Gastroesophageal sphincter (tissue), 3 donors: Measurements from ENCODE around the gene NAGLU.

Experiments used
- POLR2A ChIP-seq, 2 donors: fragments of 450-650 bp; IDR thresholded peaks; one replicate each; pipeline ENCODE4 v1.6.1; 2017; ENCODE audit warnings: antibody characterized with exemption in 2 of 2, mild to moderate bottlenecking in 2 of 2, moderate library complexity in 1 of 2
- POLR2AphosphoS5 ChIP-seq: sonication (generic); formaldehyde crosslinking; IDR thresholded peaks from one replicate; pipeline ENCODE4 v1.6.1; 2017; ENCODE audit warnings: antibody characterized with exemption
- TF ChIP-seq, protein P1 (sequence below), 4 experiments: fragments of 200-600 bp in 2 of 4; fragments of 450-650 bp in 2 of 4; sonication (generic) in 1 of 4; IDR thresholded peaks; one replicate each; pipeline ENCODE4 v1.5.1; 2017 to 2019; ENCODE audit warnings: antibody characterized with exemption in 4 of 4, mild to moderate bottlenecking in 2 of 4, moderate library complexity in 2 of 4

DNA sequence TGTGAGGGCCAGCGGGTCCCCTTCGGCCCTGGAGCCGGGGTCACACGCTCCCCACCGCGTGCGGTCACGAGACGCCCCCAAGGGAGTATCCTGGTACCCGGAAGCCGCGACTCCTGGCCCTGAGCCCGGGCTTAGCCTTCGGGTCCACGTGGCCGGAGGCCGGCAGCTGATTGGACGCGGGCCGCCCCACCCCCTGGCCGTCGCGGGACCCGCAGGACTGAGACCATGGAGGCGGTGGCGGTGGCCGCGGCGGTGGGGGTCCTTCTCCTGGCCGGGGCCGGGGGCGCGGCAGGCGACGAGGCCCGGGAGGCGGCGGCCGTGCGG lies at the start of gene NAGLU:
- TF ChIP-seq, protein P1, sequence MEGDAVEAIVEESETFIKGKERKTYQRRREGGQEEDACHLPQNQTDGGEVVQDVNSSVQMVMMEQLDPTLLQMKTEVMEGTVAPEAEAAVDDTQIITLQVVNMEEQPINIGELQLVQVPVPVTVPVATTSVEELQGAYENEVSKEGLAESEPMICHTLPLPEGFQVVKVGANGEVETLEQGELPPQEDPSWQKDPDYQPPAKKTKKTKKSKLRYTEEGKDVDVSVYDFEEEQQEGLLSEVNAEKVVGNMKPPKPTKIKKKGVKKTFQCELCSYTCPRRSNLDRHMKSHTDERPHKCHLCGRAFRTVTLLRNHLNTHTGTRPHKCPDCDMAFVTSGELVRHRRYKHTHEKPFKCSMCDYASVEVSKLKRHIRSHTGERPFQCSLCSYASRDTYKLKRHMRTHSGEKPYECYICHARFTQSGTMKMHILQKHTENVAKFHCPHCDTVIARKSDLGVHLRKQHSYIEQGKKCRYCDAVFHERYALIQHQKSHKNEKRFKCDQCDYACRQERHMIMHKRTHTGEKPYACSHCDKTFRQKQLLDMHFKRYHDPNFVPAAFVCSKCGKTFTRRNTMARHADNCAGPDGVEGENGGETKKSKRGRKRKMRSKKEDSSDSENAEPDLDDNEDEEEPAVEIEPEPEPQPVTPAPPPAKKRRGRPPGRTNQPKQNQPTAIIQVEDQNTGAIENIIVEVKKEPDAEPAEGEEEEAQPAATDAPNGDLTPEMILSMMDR (IDR thresholded peaks at IDR 0.05) = peak in 1 of 4 experiments; percentile 2
- peak in 1 of 2 donors; percentile 56 for TF ChIP-seq POLR2A (IDR thresholded peaks at IDR 0.05)
- TF ChIP-seq POLR2AphosphoS5 = peak; percentile 84
